ENCODE data around the gene SPO11. TPM values are rescaled to one million over a fixed set of nuclear protein-coding genes. Genes with fewer than 3 reads are reported as not detected.

The SPO11 gene
- total and polyA plus RNA-seq, 2 of the 13 experiments (the other 11 are each of a cell fraction or from before 2014, with no cell fraction given), result not detected

DNA sequence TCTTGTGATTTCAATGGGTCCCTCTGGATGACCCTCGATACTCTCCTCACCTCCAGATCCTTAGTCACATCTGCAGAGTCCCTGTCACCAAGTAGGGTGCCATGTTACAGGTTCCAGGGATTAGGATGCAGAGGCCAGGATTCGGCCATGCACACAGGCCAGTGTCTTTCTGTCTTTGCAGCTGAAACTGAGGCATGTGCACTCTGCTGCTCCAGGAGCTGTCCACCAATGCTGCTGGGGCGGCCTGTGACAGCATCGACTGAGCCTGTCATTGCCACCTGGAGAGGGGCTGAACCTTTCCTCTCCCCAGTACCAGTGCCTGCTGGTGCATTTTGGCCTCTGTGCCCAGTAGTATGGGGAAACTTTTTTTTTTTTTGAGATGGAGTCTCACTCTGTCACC is 57.2 kb downstream of the SPO11 start:
- 90% methylated on average over 4 of the region's 4 CpGs for WGBS (ENCODE audit: low lambda C conversion rate)
- POLR2A ChIA-PET, result no interaction called here
- Histone ChIP-seq H3K27ac (ENCODE audit: extremely low read length, insufficient read depth, low read length) (no peak overlapping the region), H4K20me1 (ENCODE audit: insufficient read depth, low read length) (0 out of 2 replicates have a peak, but pooled peaks cover 4% of the 10 kb centered on the region), H3K9ac (ENCODE audit: insufficient read depth, low read depth, low read length) (no peak overlapping the region), H3K79me2 (ENCODE audit: insufficient read depth, low read length) (no peaks in the 10 kb centered on the region), H3K27me3 (ENCODE audit: control insufficient read depth in 1 of 2, insufficient read depth in 2 of 2, low read length in 2 of 2) (no peaks in the 10 kb centered on the region), H3K4me1 (ENCODE audit: insufficient read depth, low read length) (peaks cover 22% of the 10 kb centered on the region), H3K4me3 (replicated peaks in 1 of 3; ENCODE audit: insufficient read depth in 1 of 3, low read depth in 2 of 3, low read length in 3 of 3) (no peak overlapping the region), H3K9me3 (ENCODE audit: low read length) (no peaks in the 10 kb centered on the region), H3K36me3 (replicated peaks in 1 of 2; ENCODE audit: control insufficient read depth in 1 of 2, insufficient read depth in 2 of 2, low read length in 2 of 2) (no peaks in the 10 kb centered on the region; a peak in 1 of 5 replicates), H3K4me2 (ENCODE audit: low read depth, low read length) (no peak overlapping the region), H2AFZ (ENCODE audit: low read length) (no peak overlapping the region)
- intact Hi-C loops (cut with micrococcal nuclease; ENCODE audit: unreplicated experiment) (no loop called here), in situ Hi-C loops (cut with HindIII; ENCODE audit: extremely low pct_ligation_motif_present, low pct_unique_long_range_greater_than_20kb) (loop anchor here (10.0 to 25.0 kb wide), 2 partner anchors 198 to 826 kb away; no protein-coding TSS in a partner anchor)
- FAIRE-seq (no peak), DNase-seq (ENCODE audit: low spot score) (no peak), ATAC-seq (no peak)
- CTCF ChIA-PET (ENCODE audit: low intra/inter-chr PET ratio, low total read pairs), result no interaction called here
- no TSS peak for BruUV-seq (replicated peaks)
- TF ChIP-seq ZNF746 (CRISPR knock-in tag; IDR thresholded peaks at IDR 0.05), result no peak
- TF ChIP-seq MAFF (IDR thresholded peaks at IDR 0.05; ENCODE audit: low read depth, low read length), result no peak
- no peak for TF ChIP-seq SMAD9 (CRISPR knock-in tag; IDR thresholded peaks at IDR 0.05)
- TF ChIP-seq PHF20 (CRISPR knock-in tag; IDR thresholded peaks at IDR 0.05), result no peak
- no peak for TF ChIP-seq SCMH1 (CRISPR knock-in tag; IDR thresholded peaks at IDR 0.05; ENCODE audit: borderline replicate concordance)
- TF ChIP-seq, protein P1, sequence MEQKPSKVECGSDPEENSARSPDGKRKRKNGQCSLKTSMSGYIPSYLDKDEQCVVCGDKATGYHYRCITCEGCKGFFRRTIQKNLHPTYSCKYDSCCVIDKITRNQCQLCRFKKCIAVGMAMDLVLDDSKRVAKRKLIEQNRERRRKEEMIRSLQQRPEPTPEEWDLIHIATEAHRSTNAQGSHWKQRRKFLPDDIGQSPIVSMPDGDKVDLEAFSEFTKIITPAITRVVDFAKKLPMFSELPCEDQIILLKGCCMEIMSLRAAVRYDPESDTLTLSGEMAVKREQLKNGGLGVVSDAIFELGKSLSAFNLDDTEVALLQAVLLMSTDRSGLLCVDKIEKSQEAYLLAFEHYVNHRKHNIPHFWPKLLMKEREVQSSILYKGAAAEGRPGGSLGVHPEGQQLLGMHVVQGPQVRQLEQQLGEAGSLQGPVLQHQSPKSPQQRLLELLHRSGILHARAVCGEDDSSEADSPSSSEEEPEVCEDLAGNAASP (CRISPR knock-in tag; IDR thresholded peaks at IDR 0.05; ENCODE audit: borderline replicate concordance), result no peak
- TF ChIP-seq POLR2G (IDR thresholded peaks at IDR 0.05; ENCODE audit: low read depth, low read length), result no peak
- no peak for TF ChIP-seq ZNF225 (CRISPR knock-in tag; IDR thresholded peaks at IDR 0.05)
- no peak for TF ChIP-seq STAT5B (CRISPR knock-in tag; IDR thresholded peaks at IDR 0.05)
- no peak for TF ChIP-seq NCOR1 (IDR thresholded peaks at IDR 0.05; ENCODE audit: borderline replicate concordance, low read length)
- TF ChIP-seq ZMYM2 (CRISPR knock-in tag; IDR thresholded peaks at IDR 0.05), result no peak
- TF ChIP-seq ZNF546 (CRISPR knock-in tag; conservative IDR thresholded peaks at IDR 0.05), result no peak
- no peak for TF ChIP-seq SIN3A (IDR thresholded peaks at IDR 0.05; ENCODE audit: borderline replicate concordance, low read depth, low read length)
- TF ChIP-seq, protein P2, sequence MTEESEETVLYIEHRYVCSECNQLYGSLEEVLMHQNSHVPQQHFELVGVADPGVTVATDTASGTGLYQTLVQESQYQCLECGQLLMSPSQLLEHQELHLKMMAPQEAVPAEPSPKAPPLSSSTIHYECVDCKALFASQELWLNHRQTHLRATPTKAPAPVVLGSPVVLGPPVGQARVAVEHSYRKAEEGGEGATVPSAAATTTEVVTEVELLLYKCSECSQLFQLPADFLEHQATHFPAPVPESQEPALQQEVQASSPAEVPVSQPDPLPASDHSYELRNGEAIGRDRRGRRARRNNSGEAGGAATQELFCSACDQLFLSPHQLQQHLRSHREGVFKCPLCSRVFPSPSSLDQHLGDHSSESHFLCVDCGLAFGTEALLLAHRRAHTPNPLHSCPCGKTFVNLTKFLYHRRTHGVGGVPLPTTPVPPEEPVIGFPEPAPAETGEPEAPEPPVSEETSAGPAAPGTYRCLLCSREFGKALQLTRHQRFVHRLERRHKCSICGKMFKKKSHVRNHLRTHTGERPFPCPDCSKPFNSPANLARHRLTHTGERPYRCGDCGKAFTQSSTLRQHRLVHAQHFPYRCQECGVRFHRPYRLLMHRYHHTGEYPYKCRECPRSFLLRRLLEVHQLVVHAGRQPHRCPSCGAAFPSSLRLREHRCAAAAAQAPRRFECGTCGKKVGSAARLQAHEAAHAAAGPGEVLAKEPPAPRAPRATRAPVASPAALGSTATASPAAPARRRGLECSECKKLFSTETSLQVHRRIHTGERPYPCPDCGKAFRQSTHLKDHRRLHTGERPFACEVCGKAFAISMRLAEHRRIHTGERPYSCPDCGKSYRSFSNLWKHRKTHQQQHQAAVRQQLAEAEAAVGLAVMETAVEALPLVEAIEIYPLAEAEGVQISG (CRISPR knock-in tag; IDR thresholded peaks at IDR 0.05), result no peak
- TF ChIP-seq ZSCAN12 (CRISPR knock-in tag; IDR thresholded peaks at IDR 0.05), result no peak
- TF ChIP-seq, protein P3, sequence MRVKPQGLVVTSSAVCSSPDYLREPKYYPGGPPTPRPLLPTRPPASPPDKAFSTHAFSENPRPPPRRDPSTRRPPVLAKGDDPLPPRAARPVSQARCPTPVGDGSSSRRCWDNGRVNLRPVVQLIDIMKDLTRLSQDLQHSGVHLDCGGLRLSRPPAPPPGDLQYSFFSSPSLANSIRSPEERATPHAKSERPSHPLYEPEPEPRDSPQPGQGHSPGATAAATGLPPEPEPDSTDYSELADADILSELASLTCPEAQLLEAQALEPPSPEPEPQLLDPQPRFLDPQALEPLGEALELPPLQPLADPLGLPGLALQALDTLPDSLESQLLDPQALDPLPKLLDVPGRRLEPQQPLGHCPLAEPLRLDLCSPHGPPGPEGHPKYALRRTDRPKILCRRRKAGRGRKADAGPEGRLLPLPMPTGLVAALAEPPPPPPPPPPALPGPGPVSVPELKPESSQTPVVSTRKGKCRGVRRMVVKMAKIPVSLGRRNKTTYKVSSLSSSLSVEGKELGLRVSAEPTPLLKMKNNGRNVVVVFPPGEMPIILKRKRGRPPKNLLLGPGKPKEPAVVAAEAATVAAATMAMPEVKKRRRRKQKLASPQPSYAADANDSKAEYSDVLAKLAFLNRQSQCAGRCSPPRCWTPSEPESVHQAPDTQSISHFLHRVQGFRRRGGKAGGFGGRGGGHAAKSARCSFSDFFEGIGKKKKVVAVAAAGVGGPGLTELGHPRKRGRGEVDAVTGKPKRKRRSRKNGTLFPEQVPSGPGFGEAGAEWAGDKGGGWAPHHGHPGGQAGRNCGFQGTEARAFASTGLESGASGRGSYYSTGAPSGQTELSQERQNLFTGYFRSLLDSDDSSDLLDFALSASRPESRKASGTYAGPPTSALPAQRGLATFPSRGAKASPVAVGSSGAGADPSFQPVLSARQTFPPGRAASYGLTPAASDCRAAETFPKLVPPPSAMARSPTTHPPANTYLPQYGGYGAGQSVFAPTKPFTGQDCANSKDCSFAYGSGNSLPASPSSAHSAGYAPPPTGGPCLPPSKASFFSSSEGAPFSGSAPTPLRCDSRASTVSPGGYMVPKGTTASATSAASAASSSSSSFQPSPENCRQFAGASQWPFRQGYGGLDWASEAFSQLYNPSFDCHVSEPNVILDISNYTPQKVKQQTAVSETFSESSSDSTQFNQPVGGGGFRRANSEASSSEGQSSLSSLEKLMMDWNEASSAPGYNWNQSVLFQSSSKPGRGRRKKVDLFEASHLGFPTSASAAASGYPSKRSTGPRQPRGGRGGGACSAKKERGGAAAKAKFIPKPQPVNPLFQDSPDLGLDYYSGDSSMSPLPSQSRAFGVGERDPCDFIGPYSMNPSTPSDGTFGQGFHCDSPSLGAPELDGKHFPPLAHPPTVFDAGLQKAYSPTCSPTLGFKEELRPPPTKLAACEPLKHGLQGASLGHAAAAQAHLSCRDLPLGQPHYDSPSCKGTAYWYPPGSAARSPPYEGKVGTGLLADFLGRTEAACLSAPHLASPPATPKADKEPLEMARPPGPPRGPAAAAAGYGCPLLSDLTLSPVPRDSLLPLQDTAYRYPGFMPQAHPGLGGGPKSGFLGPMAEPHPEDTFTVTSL (CRISPR knock-in tag; IDR thresholded peaks at IDR 0.05; ENCODE audit: borderline replicate concordance), result no peak
- TF ChIP-seq ZC3H13 (CRISPR knock-in tag; IDR thresholded peaks at IDR 0.05), result no peak
